Measurements from ENCODE around the gene BPHL. TPM values are rescaled to one million over a fixed set of nuclear protein-coding genes. Genes with fewer than 3 reads are reported as not detected.
A peak's percentile ranks its signal among the peaks of the same experiment; 100 is the strongest.
"Not testable (repeated sequence)": the region's sequence is repeated elsewhere in the genome, so short reads cannot be mapped to it uniquely, and the experiment has no call there.

The BPHL gene
- total RNA-seq, 2 donors from 2014 or later: 6.8 to 15.3 TPM

DNA sequence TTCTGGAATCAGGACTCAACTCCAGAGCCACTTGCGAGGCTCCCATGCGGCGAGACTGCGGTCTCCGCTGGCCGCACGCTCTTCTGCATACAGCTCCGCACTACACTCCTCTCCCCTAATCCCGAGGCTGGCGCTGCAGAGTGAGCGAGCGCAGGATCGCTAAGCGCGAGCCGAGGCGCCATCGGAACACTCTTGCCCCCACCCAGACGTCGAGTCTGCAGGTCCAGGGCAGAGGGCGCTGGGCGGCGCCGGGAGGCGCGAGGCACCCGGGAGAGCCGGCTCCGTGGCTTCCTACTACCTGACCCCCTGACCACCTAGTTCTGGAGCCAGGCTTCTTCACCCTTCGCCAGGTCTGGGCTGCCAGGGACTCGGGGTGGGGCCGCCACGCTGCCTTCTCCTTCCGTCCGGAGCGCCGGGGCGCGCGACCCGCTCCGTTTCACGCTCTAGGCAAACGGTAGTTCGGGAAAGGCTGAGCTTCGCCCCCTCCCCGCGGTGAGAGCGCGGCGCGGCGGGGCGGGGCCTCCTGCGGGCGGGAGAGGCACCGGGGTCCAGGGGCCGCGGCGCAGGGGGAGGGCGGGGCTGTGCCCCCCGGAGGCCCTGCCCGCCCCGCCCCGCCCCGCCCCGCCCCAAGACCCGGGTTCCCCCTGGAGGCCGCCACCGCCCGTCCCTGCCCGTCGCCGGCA is 44.2 kb downstream of the BPHL start:
- H3K27ac Mint-ChIP-seq: no peak overlapping the region
- DNase-seq (ENCODE audit: low spot score in 2 of 2) (peak; percentile 53 to 60), ATAC-seq (peak; percentile 59 to 78)
- no peaks in the 10 kb centered on the region for H3K9me3 Mint-ChIP-seq
- peaks cover 0 to 8% of the 10 kb centered on the region in 2 donors for H3K36me3 Mint-ChIP-seq

DNA sequence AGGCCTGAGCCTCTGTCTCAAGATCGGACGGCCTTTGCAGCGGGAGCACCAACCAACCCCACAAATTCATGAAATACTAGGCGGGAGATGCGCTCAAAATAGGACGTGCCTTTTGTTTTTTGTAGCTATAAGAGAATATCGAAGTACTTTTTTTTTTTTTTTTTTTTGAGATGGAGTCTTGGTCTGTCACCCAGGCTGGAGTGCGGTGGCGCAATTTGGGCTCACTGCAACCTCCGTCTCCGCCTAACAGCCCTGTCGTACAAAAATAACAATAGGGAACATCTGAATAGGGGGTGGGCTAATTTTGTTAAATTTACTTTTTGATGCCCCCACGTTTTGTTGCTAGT is 44.7 kb downstream of the BPHL start:
- ATAC-seq: no peak
- H3K9me3 Mint-ChIP-seq: no peaks in the 10 kb centered on the region
- peak in 1 of 2 donors; percentile 10 for DNase-seq (ENCODE audit: low spot score in 2 of 2)
- peaks cover 0 to 8% of the 10 kb centered on the region in 2 donors for H3K36me3 Mint-ChIP-seq
- no peak overlapping the region for H3K27ac Mint-ChIP-seq

DNA sequence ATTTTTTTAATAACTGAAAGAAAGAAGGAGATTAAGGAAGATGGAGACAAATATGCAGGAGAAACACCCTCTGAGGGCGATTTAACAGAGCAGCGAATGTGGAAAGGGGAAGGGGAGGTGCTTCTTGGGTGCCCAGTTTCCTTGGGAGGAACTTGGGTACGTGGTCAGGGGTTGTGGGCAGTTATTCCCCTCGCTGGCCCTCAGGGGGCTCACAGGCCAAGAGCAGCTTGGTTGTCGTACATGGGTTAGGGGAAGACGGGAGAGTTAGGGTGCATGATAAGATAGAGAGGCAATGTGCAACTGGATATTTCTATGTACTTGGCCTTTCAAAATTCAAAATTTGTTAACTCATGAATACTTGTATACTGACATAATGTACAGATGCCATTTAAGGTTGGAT is 45.9 kb downstream of the BPHL start:
- Mint-ChIP-seq H3K27ac (no peak overlapping the region), H3K36me3 (peaks cover 0 to 8% of the 10 kb centered on the region in 2 donors)
- no peak for ATAC-seq

DNA sequence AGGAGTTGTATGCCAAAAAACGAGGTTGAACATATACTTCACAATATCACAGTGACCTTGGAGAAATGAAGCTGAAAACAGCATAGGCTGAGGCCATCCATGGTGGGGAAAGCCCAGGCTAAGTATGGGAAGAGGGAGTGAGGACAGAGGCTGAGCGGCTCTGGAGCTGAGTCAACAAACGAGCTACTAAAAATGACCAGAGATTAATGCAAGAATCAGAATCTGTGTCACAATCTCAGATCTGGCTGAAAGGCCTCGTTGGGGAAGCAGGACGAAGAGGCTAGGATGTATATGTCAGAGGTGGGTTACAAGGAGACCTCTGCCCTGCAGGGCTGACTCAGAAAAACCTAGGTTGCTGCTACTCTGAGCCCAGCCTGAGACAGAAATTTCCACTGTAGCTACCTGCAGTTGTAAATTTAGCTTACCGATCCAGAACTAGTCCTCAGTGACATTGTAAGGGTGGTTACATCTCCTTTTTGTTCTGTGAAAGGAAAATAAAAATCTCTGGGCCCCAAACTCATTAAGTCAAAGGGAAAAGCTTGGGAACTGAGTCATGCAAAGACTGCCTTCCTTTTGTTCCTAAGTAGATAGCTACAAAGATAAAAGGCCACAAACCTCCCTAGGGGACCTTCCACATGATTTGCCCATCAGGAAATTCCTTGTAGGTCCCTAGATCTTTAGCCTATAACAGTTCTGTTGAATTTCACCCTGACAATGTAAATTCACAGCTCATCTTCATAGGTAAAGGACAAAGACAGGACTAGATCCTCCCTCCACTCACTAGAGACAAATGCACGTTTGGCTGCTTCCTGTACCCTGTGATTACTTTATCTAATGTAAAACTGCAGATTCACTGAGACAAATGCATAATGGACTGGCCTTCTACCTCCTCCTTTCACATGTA is 47.4 kb downstream of the BPHL start:
- DNase-seq (ENCODE audit: low spot score in 2 of 2) (no peak), ATAC-seq (no peak)
- H3K27ac Mint-ChIP-seq: no peak overlapping the region
- no peaks in the 10 kb centered on the region for H3K9me3 Mint-ChIP-seq
- H3K36me3 Mint-ChIP-seq: no peaks in the 10 kb centered on the region

More for the DNA sequence above, 45.9 kb downstream of the BPHL start:
- H3K9me3 Mint-ChIP-seq: no peaks in the 10 kb centered on the region
- DNase-seq (ENCODE audit: low spot score in 2 of 2): no peak

DNA sequence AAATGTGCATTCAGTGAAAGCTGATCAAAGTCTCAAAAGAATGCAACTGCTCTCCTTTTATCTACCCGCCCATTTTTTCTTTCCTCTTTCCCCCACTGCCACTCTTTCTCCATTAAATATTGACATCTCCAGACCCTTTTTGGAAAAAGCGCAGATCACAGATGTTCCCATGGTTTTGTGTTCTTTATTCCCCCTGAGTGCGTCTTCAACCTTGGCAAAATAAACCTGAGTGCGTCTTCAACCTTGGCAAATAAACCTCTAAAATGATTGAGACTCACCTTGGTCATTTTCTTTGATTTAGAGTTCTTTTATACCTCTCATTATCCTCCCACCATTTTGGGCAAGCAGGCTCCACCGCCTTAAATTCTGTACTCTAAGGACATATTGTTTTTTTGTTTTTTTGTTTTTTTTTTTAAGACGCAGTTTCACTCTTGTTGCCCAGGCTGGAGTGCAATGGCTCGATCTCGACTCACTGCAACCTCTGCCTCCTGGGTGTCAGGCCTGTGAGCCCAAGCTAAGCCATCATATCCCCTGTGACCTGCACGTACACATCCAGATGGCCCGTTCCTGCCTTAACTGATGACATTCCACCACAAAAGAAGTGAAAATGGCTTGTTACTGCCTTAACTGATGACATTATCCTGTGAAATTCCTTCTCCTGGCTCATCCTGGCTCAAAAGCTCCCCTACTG is 48.2 kb downstream of the BPHL start:
- H3K36me3 Mint-ChIP-seq: not testable (repeated sequence)

DNA sequence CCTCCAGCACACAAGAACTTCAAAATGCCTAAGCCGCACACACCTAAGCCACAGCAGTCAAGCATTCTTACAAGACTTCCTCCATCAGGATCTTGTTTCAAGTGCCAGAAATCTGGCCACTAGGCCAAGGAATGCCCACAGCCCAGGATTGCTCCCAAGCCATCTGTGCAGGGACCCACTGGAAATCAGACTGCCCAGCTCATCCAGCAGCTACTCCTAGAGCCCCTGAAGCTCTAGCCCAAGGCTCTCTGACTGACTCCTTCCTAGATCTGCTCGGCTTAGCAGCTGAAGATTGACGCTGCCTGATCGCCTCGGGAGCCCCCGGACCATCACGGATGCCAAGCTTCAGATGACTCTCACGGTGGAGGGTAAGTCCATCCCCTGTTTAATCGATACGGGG is 49.5 kb downstream of the BPHL start:
- DNase-seq (ENCODE audit: low spot score in 2 of 2); H3K36me3 Mint-ChIP-seq; ATAC-seq; H3K9me3 Mint-ChIP-seq; H3K27ac Mint-ChIP-seq: not testable (repeated sequence)

More for the DNA sequence above, 48.2 kb downstream of the BPHL start:
- H3K27ac Mint-ChIP-seq; DNase-seq (ENCODE audit: low spot score in 2 of 2); ATAC-seq; H3K9me3 Mint-ChIP-seq: not testable (repeated sequence)

DNA sequence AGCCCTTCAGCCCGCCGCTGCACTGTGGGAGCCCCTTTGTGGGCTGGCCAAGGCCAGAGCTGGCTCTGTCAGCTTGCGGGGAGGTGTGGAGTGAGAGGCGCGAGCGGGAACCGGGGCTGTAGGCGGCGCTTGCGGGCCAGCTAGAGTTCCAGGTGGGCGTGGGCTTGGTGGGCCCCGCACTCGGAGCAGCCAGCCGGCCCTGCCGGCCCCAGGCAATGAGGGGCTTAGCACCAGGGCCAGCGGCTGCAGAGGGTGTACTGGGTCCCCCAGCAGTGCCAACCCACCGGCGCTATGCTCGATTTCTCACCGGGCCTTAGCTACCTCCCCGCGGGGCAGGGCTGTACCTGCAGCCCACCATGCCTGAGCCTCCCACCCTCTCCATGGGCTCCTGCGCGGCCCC is 52.2 kb downstream of the BPHL start:
- DNase-seq (ENCODE audit: low spot score in 2 of 2); H3K9me3 Mint-ChIP-seq; H3K36me3 Mint-ChIP-seq; H3K27ac Mint-ChIP-seq; ATAC-seq: not testable (repeated sequence)

DNA sequence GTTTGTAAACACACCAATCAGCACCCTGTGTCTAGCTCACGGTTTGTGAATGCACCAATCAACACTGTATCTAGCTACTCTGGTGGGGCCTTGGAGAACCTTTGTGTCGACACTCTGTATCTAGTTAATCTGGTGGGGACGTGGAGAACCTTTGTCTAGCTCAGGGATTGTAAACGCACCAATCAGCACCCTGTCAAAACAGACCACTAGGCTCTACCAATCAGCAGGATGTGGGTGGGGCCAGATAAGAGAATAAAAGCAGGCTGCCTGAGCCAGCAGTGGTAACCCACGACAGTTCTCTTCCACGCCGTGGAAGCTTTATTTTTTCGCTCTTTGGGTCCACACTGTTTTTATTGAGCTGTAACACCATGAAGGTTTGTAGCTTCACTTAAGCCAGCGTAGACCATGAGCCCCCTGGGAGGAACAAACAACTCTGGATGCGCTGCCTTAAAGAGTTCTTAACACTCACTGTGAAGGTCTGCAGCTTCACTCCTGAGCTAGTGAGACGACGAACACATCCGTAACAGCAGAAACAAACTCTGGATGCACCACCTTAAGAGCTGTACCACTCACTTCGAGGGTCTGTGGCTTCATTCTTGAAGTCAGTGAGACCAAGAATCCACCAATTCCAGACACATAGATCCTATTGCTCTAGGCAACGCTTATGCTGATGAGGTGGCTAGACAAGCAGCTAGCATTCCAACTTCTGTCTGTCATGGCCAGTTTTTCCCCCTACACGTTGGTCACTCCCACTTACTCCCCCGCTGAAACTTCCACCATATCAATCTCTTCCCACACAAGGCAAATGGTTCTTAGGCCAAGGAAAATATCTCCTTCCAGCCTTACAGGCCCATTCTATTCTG is 53.0 kb downstream of the BPHL start:
- not testable (repeated sequence) for H3K27ac Mint-ChIP-seq; H3K36me3 Mint-ChIP-seq; ATAC-seq; H3K9me3 Mint-ChIP-seq; DNase-seq (ENCODE audit: low spot score in 2 of 2)

DNA sequence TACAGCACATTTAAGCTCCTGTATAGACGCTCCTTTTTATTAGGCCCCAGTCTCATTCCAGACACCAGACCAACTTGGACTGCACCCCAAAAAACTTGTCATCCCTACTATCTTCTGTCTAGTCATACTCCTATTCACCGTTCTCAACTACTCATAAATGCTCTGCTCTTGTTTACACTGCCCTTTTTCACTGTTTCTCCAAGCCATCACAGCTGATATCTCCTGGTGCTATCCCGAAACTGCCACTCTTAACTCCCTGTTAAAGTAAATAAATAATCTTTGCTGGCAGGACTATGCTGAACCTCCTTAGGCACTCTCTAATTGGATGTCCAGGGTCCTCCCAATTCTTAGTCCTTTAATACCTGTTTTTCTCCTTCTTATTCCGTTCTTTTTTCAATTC is 54.3 kb downstream of the BPHL start:
- not testable (repeated sequence) for H3K27ac Mint-ChIP-seq; DNase-seq (ENCODE audit: low spot score in 2 of 2); H3K9me3 Mint-ChIP-seq; H3K36me3 Mint-ChIP-seq; ATAC-seq

DNA sequence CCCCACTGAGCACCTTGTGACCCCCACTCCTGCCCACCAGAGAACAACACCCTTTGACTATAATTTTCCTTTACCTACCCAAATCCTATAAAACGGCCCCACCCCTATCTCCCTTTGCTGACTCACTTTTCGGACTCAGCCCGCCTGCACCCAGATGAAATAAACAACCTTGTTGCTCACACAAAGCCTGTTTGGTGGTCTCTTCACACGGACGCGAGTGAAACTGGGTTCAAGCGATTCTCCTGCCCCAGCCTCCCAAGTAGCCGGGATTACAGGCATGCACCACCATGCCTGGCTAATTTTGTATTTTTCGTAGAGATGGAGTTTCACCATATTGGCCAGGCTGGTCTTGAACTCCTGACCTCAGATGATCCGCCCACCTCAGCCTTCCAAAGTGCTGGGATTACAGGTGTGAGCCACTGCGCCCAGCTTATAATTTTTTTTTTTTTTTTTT is 55.2 kb downstream of the BPHL start:
- not testable (repeated sequence) for ATAC-seq; DNase-seq (ENCODE audit: low spot score in 2 of 2); H3K36me3 Mint-ChIP-seq; H3K9me3 Mint-ChIP-seq
- H3K27ac Mint-ChIP-seq: peak overlapping the region in 1 of 2 donors; percentile 46

DNA sequence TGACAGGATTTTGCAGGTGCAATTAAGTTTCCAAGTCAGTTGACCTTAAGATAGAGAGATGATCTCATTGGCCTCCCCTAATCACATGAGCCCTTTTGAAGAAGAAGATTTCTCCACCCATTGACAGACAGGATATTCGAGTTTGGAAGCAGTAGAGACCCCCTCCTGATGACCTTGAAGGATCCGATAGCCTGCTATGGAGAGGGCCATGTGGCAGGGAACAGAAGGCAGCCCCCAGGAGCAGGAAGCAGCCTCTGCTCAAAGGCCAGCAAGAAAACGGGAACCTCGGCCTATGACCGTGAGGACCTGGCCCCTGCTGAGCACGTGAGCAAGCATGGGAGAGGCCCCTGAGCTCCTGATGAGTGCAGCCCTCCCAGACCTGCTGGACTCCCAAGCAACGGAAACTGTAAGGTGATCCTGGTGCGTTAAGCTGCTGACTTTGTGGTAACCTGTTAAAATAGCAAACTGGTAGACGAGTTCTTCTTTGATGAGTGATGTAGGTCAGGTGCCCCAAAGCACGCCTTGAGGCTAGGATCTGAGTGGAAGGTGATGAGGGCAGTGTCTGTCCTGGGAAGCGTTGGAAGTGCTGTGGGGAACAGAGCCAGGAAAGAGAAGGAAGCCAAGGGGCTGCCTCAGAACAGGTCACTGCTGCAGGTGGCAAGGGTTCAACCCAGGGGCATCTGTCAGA is 57.3 kb downstream of the BPHL start:
- DNase-seq (ENCODE audit: low spot score in 2 of 2) (no peak), ATAC-seq (no peak)
- no peaks in the 10 kb centered on the region for H3K9me3 Mint-ChIP-seq
- H3K36me3 Mint-ChIP-seq: no peaks in the 10 kb centered on the region
- H3K27ac Mint-ChIP-seq: no peak overlapping the region

DNA sequence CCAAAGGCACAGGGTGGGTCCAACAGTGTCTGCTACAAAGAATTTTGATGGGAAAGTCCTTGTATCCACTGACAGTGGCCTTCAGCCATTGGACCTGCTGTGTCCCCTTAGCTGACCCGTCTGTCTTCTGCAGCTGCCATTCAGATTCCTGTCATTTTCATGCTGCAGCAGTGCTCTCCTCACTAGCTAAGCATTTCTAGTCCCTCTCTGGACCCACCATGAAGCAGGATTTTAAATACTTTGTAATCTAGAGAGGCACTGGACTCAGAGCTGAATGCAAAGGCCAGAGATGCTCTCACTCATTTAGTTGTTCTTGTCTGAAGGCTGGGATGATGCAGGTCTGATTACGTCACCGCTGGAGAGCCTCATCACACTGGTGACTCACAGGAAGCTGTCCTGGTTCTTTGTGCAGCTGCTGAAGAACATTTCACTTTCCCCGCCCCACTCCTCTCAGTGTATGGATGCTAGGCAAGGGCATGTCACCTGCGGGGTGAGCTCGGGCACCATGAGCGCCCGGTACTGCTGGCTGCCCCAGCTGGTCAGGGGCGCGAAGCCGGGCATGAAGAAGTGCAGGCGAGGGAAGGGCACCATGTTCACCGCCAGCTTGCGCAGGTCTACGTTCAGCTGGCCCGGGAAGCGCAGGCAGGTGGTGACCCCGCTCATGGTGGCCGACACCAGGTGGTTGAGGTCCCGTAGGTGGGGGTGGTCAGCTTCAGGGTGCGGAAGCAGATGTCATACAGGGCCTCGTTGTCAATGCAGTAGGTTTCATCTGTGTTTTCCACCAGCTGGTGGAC is 58.2 kb downstream of the BPHL start:
- H3K36me3 Mint-ChIP-seq: no peaks in the 10 kb centered on the region
- no peaks in the 10 kb centered on the region for H3K9me3 Mint-ChIP-seq
- ATAC-seq: peak; percentile 82 to 88
- H3K27ac Mint-ChIP-seq: no peak overlapping the region
- no peak for DNase-seq (ENCODE audit: low spot score in 2 of 2)

DNA sequence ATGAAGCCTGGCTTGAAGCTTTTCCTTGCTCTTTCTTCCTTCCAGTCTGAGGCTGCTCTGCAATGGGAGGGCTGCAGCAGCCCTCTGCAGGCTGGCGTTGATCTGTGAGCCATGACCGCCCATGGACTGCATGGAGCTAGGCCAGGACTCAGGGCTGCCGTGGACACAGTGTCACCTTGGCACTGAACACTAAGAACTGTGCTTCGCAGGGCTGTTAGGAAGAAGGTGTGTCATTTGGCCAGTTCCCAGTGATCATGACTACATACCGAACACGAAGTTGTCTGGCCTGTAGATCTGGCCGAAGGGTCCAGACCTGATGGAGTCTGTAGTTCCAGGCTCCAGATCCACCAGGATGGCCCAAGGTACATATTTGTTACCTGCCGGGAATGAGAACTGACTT is 60.2 kb downstream of the BPHL start:
- not testable (repeated sequence) for H3K27ac Mint-ChIP-seq; ATAC-seq; H3K36me3 Mint-ChIP-seq; DNase-seq (ENCODE audit: low spot score in 2 of 2); H3K9me3 Mint-ChIP-seq

DNA sequence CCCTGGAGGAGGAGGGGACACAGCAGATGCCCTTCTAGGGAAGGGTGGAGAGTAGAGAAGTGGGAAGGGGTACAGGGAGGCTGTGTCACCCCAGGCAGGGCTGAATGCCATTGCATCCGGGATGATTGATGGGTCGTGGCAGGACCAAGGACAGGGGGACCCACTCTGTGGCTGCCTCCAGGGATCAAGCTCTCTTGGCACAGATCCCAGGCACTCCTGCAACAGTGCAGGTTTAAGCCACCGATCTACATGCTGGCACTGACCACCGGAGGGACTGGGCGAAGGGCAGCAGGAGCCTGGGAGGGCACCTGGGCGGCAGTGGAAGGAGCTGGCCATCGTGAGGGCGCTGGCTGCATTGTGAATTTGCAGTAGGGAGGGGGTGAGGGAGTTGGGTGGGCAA is 61.4 kb downstream of the BPHL start:
- not testable (repeated sequence) for H3K27ac Mint-ChIP-seq; DNase-seq (ENCODE audit: low spot score in 2 of 2); H3K9me3 Mint-ChIP-seq; H3K36me3 Mint-ChIP-seq; ATAC-seq

DNA sequence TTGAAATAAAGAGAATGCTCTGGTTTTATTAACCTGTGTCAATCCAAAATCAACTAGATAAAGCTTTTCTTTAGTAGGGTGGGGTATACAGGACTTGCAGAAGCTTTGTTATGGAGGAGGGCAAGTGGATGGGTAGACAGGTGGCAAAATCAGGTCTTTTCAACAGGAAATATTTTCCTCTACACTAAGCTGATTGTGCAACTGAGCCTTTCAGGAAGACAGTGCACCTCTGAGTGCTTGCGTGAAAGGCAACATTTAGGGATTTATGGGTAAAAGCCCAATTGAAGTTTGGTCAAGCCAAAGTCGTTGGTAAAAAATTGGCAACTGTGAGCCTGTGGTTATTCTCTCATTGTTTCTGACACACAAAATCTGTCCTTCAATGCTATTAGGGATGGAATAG is 62.6 kb downstream of the BPHL start:
- no peak for DNase-seq (ENCODE audit: low spot score in 2 of 2)
- Mint-ChIP-seq H3K27ac (no peak overlapping the region), H3K36me3 (no peaks in the 10 kb centered on the region), H3K9me3 (no peaks in the 10 kb centered on the region)
- ATAC-seq: no peak

Data from activated naive CD4-positive, alpha-beta T cell treated with anti-CD3 and anti-CD28 coated beads, Interleukin-2, amount 50 U/mL, for 72 hours (primary cell).